Thymus (tissue), 11 donors: ENCODE measurements around the gene ANKRD28. TPM values are rescaled to one million over a fixed set of nuclear protein-coding genes. Genes with fewer than 3 reads are reported as not detected.

Source experiments
- DNase-seq, 9 donors: peaks; one replicate each; pipeline ENCODE4 v3.0.0-alpha.2; 2013; ENCODE audit warnings: low spot score in 9 of 9, low read depth in 6 of 9, missing footprints in 1 of 9
- H3K27ac ChIP-seq, 2 donors: one replicate each; pipeline ENCODE4 v1.5.1; 2013; ENCODE audit warnings: control low read depth in 1 of 2, low read depth in 1 of 2, low read length in 1 of 2, mild to moderate bottlenecking in 1 of 2, moderate library complexity in 1 of 2
- H3K27me3 ChIP-seq, 2 donors: one replicate each; pipeline ENCODE4 v1.5.1; 2013; ENCODE audit warnings: low read length in 1 of 2; ENCODE audit not compliant: control insufficient read depth in 2 of 2, insufficient read depth in 1 of 2
- H3K36me3 ChIP-seq, 2 donors: one replicate each; pipeline ENCODE4 v1.5.1; 2013; ENCODE audit warnings: low read length in 1 of 2, mild to moderate bottlenecking in 1 of 2, moderate library complexity in 1 of 2; ENCODE audit not compliant: control insufficient read depth in 2 of 2, insufficient read depth in 2 of 2
- H3K4me1 ChIP-seq, 2 donors: one replicate each; pipeline ENCODE4 v1.5.1; 2013; ENCODE audit warnings: low read length in 2 of 2; ENCODE audit not compliant: control insufficient read depth in 2 of 2, insufficient read depth in 2 of 2
- H3K4me3 ChIP-seq, 2 donors: one replicate each; pipeline ENCODE4 v1.5.1; 2013; ENCODE audit warnings: low read length in 2 of 2, control low read depth in 1 of 2, mild to moderate bottlenecking in 1 of 2
- H3K9me3 ChIP-seq, 2 donors: one replicate each; pipeline ENCODE4 v1.5.1; 2013; ENCODE audit warnings: low read length in 1 of 2, mild to moderate bottlenecking in 1 of 2; ENCODE audit not compliant: control insufficient read depth in 2 of 2, insufficient read depth in 1 of 2
- WGBS: extraction: QIAGEN DNeasy Blood & Tissue Kit; methylation state at CpG from one replicate; pipeline ENCODE4 v1.1.7; 2013; 5-methylcytosine and 5-hydroxymethylcytosine counted together
- polyA plus RNA-seq: library from polyadenylated mRNA; stranded (reverse); fragments of 200-250 nt; gene quantifications from one replicate; pipeline ENCODE4 v1.2.3, GENCODE V29; 2013
- total RNA-seq: library from RNA; stranded (reverse); fragments of 120-200 nt; gene quantifications from one replicate; pipeline ENCODE4 v1.2.4, GENCODE V29; 2013
- donor health status: healthy.

Gene ANKRD28
- total and polyA plus RNA-seq, 2 donors: 26.5 to 27.1 TPM

GRCh38 chr3:15681668-15682067 lies 116.1 kb downstream of the ANKRD28 start:
- Histone ChIP-seq H3K36me3 (peaks cover 5 to 53% of the 10 kb centered on the region in 2 donors), H3K4me1 (no peaks in the 10 kb centered on the region), H3K9me3 (no peaks in the 10 kb centered on the region), H3K27me3 (no peaks in the 10 kb centered on the region), H3K27ac (no peak overlapping the region), H3K4me3 (no peak overlapping the region)
- DNase-seq: no peak
- 95% methylated on average over 2 of the region's 2 CpGs for WGBS

- 96% methylated on average over 5 of the region's 5 CpGs for WGBS
These were observed 118.5 kb downstream of the ANKRD28 start for GRCh38 chr3:15679306-15679705.

GRCh38 chr3:15676259-15676658 lies 121.5 kb downstream of the ANKRD28 start:
- Histone ChIP-seq H3K27ac (no peak overlapping the region), H3K36me3 (peaks cover 25 to 39% of the 10 kb centered on the region in 2 donors), H3K27me3 (no peaks in the 10 kb centered on the region), H3K4me1 (no peaks in the 10 kb centered on the region), H3K4me3 (no peak overlapping the region), H3K9me3 (no peaks in the 10 kb centered on the region)
- 98% methylated on average over 2 of the region's 2 CpGs for WGBS
- no peak for DNase-seq

More at GRCh38 chr3:15679306-15679705, 118.5 kb downstream of the ANKRD28 start:
- no peak for DNase-seq
- Histone ChIP-seq H3K9me3 (no peaks in the 10 kb centered on the region), H3K4me3 (no peak overlapping the region), H3K27me3 (no peaks in the 10 kb centered on the region), H3K4me1 (no peaks in the 10 kb centered on the region), H3K36me3 (peaks cover 10 to 46% of the 10 kb centered on the region in 2 donors), H3K27ac (no peak overlapping the region)

GRCh38 chr3:15673536-15673935 lies 124.2 kb downstream of the ANKRD28 start:
- Histone ChIP-seq H3K27me3 (no peaks in the 10 kb centered on the region), H3K36me3 (peaks cover 26 to 35% of the 10 kb centered on the region in 2 donors), H3K4me3 (no peak overlapping the region), H3K27ac (no peak overlapping the region), H3K9me3 (no peaks in the 10 kb centered on the region), H3K4me1 (no peaks in the 10 kb centered on the region)
- no peak for DNase-seq
- 97% methylated on average over 1 of the region's 1 CpG for WGBS

GRCh38 chr3:15667484-15667883 lies 130.3 kb downstream of the ANKRD28 start:
- H3K27me3 ChIP-seq: no peaks in the 10 kb centered on the region
- DNase-seq: no peak
- H3K4me1 ChIP-seq: no peaks in the 10 kb centered on the region
- H3K4me3 ChIP-seq: no peak overlapping the region
- H3K27ac ChIP-seq: no peak overlapping the region
- WGBS: 64% methylated on average over 3 of the region's 3 CpGs
- no peaks in the 10 kb centered on the region for H3K9me3 ChIP-seq
- peaks cover 13 to 14% of the 10 kb centered on the region in 2 donors for H3K36me3 ChIP-seq

- no peak for DNase-seq
- Histone ChIP-seq H3K4me3 (no peak overlapping the region), H3K9me3 (no peaks in the 10 kb centered on the region), H3K4me1 (no peaks in the 10 kb centered on the region), H3K27me3 (no peaks in the 10 kb centered on the region), H3K36me3 (peaks cover 10 to 12% of the 10 kb centered on the region in 2 donors), H3K27ac (no peak overlapping the region)
- 90% methylated on average over 5 of the region's 5 CpGs for WGBS
These were observed 131.5 kb downstream of the ANKRD28 start for GRCh38 chr3:15666277-15666676.

- Histone ChIP-seq H3K4me3 (no peak overlapping the region), H3K4me1 (no peaks in the 10 kb centered on the region), H3K9me3 (no peaks in the 10 kb centered on the region), H3K27ac (no peak overlapping the region), H3K36me3 (peaks cover 10% of the 10 kb centered on the region in 2 donors), H3K27me3 (no peaks in the 10 kb centered on the region)
- 96% methylated on average over 5 of the region's 5 CpGs for WGBS
- no peak for DNase-seq
These were observed 132.1 kb downstream of the ANKRD28 start for GRCh38 chr3:15665510-15666150.

- 97% methylated on average over 1 of the region's 1 CpG for WGBS
- no peak overlapping the region for H3K27ac ChIP-seq
- no peak for DNase-seq
- H3K36me3 ChIP-seq: peaks cover 3 to 4% of the 10 kb centered on the region in 2 donors
- H3K9me3 ChIP-seq: no peaks in the 10 kb centered on the region
- no peak overlapping the region for H3K4me3 ChIP-seq
- no peaks in the 10 kb centered on the region for H3K4me1 ChIP-seq
- no peaks in the 10 kb centered on the region for H3K27me3 ChIP-seq
These were observed 133.6 kb downstream of the ANKRD28 start for GRCh38 chr3:15664144-15664543.

GRCh38 chr3:15660055-15660935 lies 137.5 kb downstream of the ANKRD28 start:
- peaks cover 0 to 30% of the 10 kb centered on the region in 2 donors for H3K9me3 ChIP-seq
- 85% methylated on average over 7 of the region's 7 CpGs for WGBS
- no peaks in the 10 kb centered on the region for H3K36me3 ChIP-seq
- DNase-seq: no peak
- H3K27me3 ChIP-seq: no peaks in the 10 kb centered on the region
- no peak overlapping the region for H3K4me3 ChIP-seq
- no peak overlapping the region for H3K27ac ChIP-seq
- H3K4me1 ChIP-seq: no peaks in the 10 kb centered on the region
